WTC11 (cell line): ENCODE data around the gene NCKAP5. TPM values are rescaled to one million over a fixed set of nuclear protein-coding genes. Genes with fewer than 3 reads are reported as not detected.
"Not testable (repeated sequence)": the region's sequence is repeated elsewhere in the genome, so short reads cannot be mapped to it uniquely, and the experiment has no call there.

ENCODE experiments used
- ATAC-seq: fragments of 200-7000 bp; cut with Tn5 transposase; 2 replicates; pipeline ENCODE4 v1.10.0; 2021; ENCODE audit warnings: mild to moderate bottlenecking, moderate library complexity
- CTCF ChIA-PET: fragments of 300-600 bp; sonication (Branson Sonifier 250); formaldehyde crosslinking; loops from one replicate; lab custom pipeline; 2021; ENCODE audit warnings: antibody characterized with exemption; lab: Charles Lee
- POLR2A ChIA-PET: fragments of 350-600 bp; sonication (Branson Sonifier 250); formaldehyde crosslinking; loops from one replicate; lab custom pipeline; 2021; ENCODE audit warnings: antibody characterized with exemption; lab: Charles Lee
- DNase-seq: peaks from one replicate; pipeline ENCODE4 v3.0.0; 2021; ENCODE audit warnings: low spot score
- H3K27ac Mint-ChIP-seq: 2 replicates; pipeline ENCODE4 v1.8.0; 2021; ENCODE audit warnings: mixed read lengths
- H3K27me3 Mint-ChIP-seq: 2 replicates; pipeline ENCODE4 v1.8.0; 2021; ENCODE audit warnings: low read depth, mild to moderate bottlenecking, moderate library complexity, mixed read lengths
- H3K36me3 Mint-ChIP-seq: 2 replicates; pipeline ENCODE4 v1.8.0; 2021; ENCODE audit warnings: mixed read lengths
- H3K4me1 Mint-ChIP-seq: 2 replicates; pipeline ENCODE4 v1.8.0; 2022; ENCODE audit warnings: mixed read lengths
- H3K4me3 Mint-ChIP-seq: 2 replicates; pipeline ENCODE4 v1.8.0; 2021; ENCODE audit warnings: mild to moderate bottlenecking, moderate library complexity, mixed read lengths
- H3K9me3 Mint-ChIP-seq: 2 replicates; pipeline ENCODE4 v1.8.0; 2021; ENCODE audit warnings: mixed read lengths
- ELF4 ChIP-seq: sonication (generic); formaldehyde crosslinking; IDR thresholded peaks from 2 replicates; pipeline ENCODE4 v1.8.1; 2022; ENCODE audit warnings: low read depth, mild to moderate bottlenecking, moderate library complexity, missing genetic modification reagents
- GRHL2 ChIP-seq: fragments of 250-450 bp; sonication (Bioruptor Pico); IDR thresholded peaks from 2 replicates; pipeline ENCODE4 v1.8.0; 2022; ENCODE audit warnings: mild to moderate bottlenecking, moderate library complexity; ENCODE audit not compliant: insufficient replicate concordance, severe bottlenecking
- GTF2I ChIP-seq: fragments of 250-450 bp; sonication (Bioruptor Pico); conservative IDR thresholded peaks from 2 replicates; pipeline ENCODE4 v1.4.0; 2021; ENCODE audit warnings: mild to moderate bottlenecking
- KAT7 ChIP-seq: sonication (generic); formaldehyde crosslinking; IDR thresholded peaks from 2 replicates; pipeline ENCODE4 v1.8.1; 2023; ENCODE audit warnings: missing genetic modification reagents, mild to moderate bottlenecking, borderline replicate concordance
- MYBL2 ChIP-seq: sonication (generic); formaldehyde crosslinking; IDR thresholded peaks from 2 replicates; pipeline ENCODE4 v1.8.1; 2023; ENCODE audit warnings: mild to moderate bottlenecking, moderate library complexity, missing genetic modification reagents
- NFE2L1 ChIP-seq: sonication (generic); formaldehyde crosslinking; IDR thresholded peaks from 2 replicates; pipeline ENCODE4 v1.8.1; 2023; ENCODE audit warnings: missing genetic modification reagents
- NFYB ChIP-seq: sonication (generic); formaldehyde crosslinking; conservative IDR thresholded peaks from 2 replicates; pipeline ENCODE4 v1.8.0; 2022; ENCODE audit warnings: low read depth, missing genetic modification reagents
- RORB ChIP-seq: fragments of 250-450 bp; sonication (Bioruptor Pico); IDR thresholded peaks from 2 replicates; pipeline ENCODE4 v1.9.0; 2021; ENCODE audit warnings: mild to moderate bottlenecking
- SOX15 ChIP-seq: fragments of 250-450 bp; sonication (Bioruptor Pico); IDR thresholded peaks from 2 replicates; pipeline ENCODE4 v1.9.0; 2021; ENCODE audit warnings: mild to moderate bottlenecking
- TEAD1 ChIP-seq: sonication (generic); formaldehyde crosslinking; IDR thresholded peaks from 2 replicates; pipeline ENCODE4 v1.8.0; 2022; ENCODE audit warnings: mild to moderate bottlenecking, missing genetic modification reagents
- TEAD4 ChIP-seq: sonication (generic); formaldehyde crosslinking; IDR thresholded peaks from 2 replicates; pipeline ENCODE4 v1.8.0; 2022; ENCODE audit warnings: mild to moderate bottlenecking, missing genetic modification reagents
- ZNF232 ChIP-seq: sonication (generic); formaldehyde crosslinking; IDR thresholded peaks from 2 replicates; pipeline ENCODE4 v1.8.0; 2022; ENCODE audit warnings: mild to moderate bottlenecking, missing genetic modification reagents
- ZNF396 ChIP-seq: fragments of 250-450 bp; sonication (Bioruptor Pico); IDR thresholded peaks from 2 replicates; pipeline ENCODE4 v1.8.0; 2021; ENCODE audit warnings: mild to moderate bottlenecking, moderate library complexity, borderline replicate concordance
- ZNF416 ChIP-seq: fragments of 250-450 bp; sonication (Bioruptor Pico); IDR thresholded peaks from 2 replicates; pipeline ENCODE4 v1.9.0; 2021; ENCODE audit warnings: mild to moderate bottlenecking, inconsistent platforms
- ZNF423 ChIP-seq: fragments of 250-450 bp; sonication (Bioruptor Pico); IDR thresholded peaks from 2 replicates; pipeline ENCODE4 v2.1.2; 2022; ENCODE audit warnings: mild to moderate bottlenecking, moderate library complexity
- total RNA-seq: library from RNA; stranded (reverse); gene quantifications from 3 replicates; pipeline ENCODE4 v1.2.3, GENCODE V29; 2021
- TF ChIP-seq, protein P1 (sequence below): sonication (generic); formaldehyde crosslinking; IDR thresholded peaks from 2 replicates; pipeline ENCODE4 v1.8.1; 2022; ENCODE audit warnings: missing genetic modification reagents, borderline replicate concordance
- TF ChIP-seq, protein P2 (sequence below): sonication (generic); formaldehyde crosslinking; IDR thresholded peaks from 2 replicates; pipeline ENCODE4 v1.8.0; 2022; ENCODE audit warnings: mild to moderate bottlenecking, missing genetic modification reagents
- TF ChIP-seq, protein P3 (sequence below): sonication (generic); formaldehyde crosslinking; IDR thresholded peaks from 2 replicates; pipeline ENCODE4 v1.8.1; 2023; ENCODE audit warnings: mild to moderate bottlenecking, missing genetic modification reagents, moderate library complexity
- TF ChIP-seq, protein P4 (sequence below): fragments of 250-450 bp; sonication (Bioruptor Pico); IDR thresholded peaks from 2 replicates; pipeline ENCODE4 v2.1.2; 2022; ENCODE audit warnings: mild to moderate bottlenecking, moderate library complexity
- TF ChIP-seq, protein P5 (sequence below): sonication (generic); formaldehyde crosslinking; IDR thresholded peaks from 2 replicates; pipeline ENCODE4 v1.8.1; 2023; ENCODE audit warnings: mild to moderate bottlenecking, missing genetic modification reagents
- TF ChIP-seq, protein P6 (sequence below): sonication (generic); formaldehyde crosslinking; IDR thresholded peaks from 2 replicates; pipeline ENCODE4 v1.8.1; 2023; ENCODE audit warnings: mild to moderate bottlenecking, missing genetic modification reagents
- TF ChIP-seq, protein P7 (sequence below): fragments of 250-450 bp; sonication (Bioruptor Pico); conservative IDR thresholded peaks from 2 replicates; pipeline ENCODE4 v1.9.0; 2021; ENCODE audit warnings: mild to moderate bottlenecking

NCKAP5 gene
- total RNA-seq, 1 experiment from 2014 or later: 0.55 TPM

DNA sequence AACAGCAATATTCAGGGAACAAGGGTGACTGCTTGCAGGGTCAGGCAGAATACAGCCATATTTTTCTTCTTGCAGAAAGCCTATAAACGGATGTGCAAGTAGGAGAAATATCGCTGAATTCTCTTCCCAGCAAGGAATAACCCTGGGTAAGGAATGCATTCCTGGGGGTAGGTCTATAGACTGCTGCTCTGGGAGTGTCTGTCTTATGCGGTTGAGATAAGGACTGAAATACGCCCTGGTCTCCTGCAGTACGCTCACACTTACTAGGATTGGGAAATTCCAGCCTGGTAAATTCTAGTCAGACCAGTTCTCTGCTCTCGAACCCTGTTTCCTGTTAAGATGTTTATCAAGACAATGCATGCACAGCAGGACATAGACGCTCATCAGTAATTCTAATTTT lies 361.6 kb downstream of the NCKAP5 start:
- POLR2A ChIA-PET, ATAC-seq, H3K4me3 Mint-ChIP-seq, CTCF ChIA-PET, H3K27me3 Mint-ChIP-seq, H3K27ac Mint-ChIP-seq, H3K4me1 Mint-ChIP-seq: not testable (repeated sequence)
- peak; percentile 23 for DNase-seq
- Mint-ChIP-seq H3K9me3 (peaks cover 56% of the 10 kb centered on the region), H3K36me3 (peaks cover 39% of the 10 kb centered on the region)
- peak; percentile 29; the same call in 1 of the 2 replicates for TF ChIP-seq TEAD1

DNA sequence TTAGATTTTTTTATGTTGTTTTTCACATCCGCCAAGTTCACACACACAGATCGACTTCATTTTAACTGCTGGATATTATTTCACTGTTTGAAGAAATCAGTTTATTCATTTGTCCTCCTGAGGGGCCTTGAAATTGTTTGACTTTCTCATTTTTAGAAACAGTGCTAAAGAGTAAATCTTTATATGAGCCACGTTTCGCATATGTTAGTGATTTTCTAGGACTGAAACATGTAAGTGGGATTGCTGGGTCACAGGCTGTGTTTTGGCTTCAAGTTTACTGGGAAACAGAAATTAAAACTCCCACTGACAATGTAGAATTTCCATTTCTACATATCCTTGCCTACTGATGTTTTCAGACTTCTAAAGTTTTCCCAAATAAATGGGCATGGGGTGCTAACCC lies 363.8 kb downstream of the NCKAP5 start:
- ChIA-PET CTCF (no interaction called here), POLR2A (no interaction called here)

DNA sequence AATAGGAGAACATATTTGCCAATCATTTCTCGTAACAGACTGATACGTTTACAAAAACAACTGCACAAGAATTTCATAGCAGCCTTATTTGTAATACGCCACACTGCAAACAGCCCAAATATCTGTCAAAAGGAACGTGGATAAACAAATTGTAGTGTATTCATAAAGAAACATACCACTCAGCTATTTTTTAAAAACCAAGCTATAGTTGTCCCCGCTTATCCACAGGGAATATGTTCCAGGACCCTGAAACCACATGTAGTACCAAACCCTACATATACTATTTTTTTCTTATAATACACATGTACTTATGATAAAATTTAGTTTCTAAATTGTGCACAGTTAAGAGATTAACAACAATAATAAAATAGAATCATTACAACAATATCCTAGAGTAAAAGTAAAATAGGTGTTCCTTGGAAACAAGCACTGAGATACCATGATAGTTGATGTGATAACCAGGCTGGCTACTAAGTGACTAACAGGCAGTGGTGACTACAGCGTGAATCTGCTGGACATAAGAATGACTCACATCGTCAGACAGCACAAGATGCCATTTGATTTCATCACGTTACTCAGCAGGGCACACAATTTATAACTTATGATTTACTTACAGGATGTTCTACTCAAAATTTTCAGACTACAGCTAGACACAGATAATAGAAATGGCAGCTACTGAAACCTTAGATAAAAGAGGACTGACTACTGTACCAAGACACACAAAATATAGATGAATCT lies 367.4 kb downstream of the NCKAP5 start:
- H3K9me3 Mint-ChIP-seq: peaks cover 31% of the 10 kb centered on the region
- ChIA-PET POLR2A (no interaction called here), CTCF (no interaction called here)
- DNase-seq: no peak
- H3K36me3 Mint-ChIP-seq: peaks cover 13% of the 10 kb centered on the region
- H3K4me3 Mint-ChIP-seq: no peak overlapping the region
- H3K27ac Mint-ChIP-seq: no peak overlapping the region
- H3K27me3 Mint-ChIP-seq: no peaks in the 10 kb centered on the region
- no peaks in the 10 kb centered on the region for H3K4me1 Mint-ChIP-seq
- no peak for ATAC-seq
- TF ChIP-seq KAT7 (CRISPR knock-in tag): no peak
- TF ChIP-seq GTF2I (CRISPR knock-in tag): no peak
- TF ChIP-seq SOX15 (CRISPR knock-in tag): no peak
- no peak for TF ChIP-seq NFE2L1 (CRISPR knock-in tag)
- TF ChIP-seq, protein P1, sequence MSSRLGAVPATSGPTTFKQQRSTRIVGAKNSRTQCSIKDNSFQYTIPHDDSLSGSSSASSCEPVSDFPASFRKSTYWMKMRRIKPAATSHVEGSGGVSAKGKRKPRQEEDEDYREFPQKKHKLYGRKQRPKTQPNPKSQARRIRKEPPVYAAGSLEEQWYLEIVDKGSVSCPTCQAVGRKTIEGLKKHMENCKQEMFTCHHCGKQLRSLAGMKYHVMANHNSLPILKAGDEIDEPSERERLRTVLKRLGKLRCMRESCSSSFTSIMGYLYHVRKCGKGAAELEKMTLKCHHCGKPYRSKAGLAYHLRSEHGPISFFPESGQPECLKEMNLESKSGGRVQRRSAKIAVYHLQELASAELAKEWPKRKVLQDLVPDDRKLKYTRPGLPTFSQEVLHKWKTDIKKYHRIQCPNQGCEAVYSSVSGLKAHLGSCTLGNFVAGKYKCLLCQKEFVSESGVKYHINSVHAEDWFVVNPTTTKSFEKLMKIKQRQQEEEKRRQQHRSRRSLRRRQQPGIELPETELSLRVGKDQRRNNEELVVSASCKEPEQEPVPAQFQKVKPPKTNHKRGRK (CRISPR knock-in tag): no peak
- no peak for TF ChIP-seq GRHL2 (CRISPR knock-in tag)
- TF ChIP-seq ZNF423: no peak
- TF ChIP-seq RORB (CRISPR knock-in tag): no peak
- TF ChIP-seq, protein P2, sequence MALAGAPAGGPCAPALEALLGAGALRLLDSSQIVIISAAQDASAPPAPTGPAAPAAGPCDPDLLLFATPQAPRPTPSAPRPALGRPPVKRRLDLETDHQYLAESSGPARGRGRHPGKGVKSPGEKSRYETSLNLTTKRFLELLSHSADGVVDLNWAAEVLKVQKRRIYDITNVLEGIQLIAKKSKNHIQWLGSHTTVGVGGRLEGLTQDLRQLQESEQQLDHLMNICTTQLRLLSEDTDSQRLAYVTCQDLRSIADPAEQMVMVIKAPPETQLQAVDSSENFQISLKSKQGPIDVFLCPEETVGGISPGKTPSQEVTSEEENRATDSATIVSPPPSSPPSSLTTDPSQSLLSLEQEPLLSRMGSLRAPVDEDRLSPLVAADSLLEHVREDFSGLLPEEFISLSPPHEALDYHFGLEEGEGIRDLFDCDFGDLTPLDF (CRISPR knock-in tag): no peak
- TF ChIP-seq ZNF232 (CRISPR knock-in tag): no peak
- TF ChIP-seq, protein P3, sequence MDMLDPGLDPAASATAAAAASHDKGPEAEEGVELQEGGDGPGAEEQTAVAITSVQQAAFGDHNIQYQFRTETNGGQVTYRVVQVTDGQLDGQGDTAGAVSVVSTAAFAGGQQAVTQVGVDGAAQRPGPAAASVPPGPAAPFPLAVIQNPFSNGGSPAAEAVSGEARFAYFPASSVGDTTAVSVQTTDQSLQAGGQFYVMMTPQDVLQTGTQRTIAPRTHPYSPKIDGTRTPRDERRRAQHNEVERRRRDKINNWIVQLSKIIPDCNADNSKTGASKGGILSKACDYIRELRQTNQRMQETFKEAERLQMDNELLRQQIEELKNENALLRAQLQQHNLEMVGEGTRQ (CRISPR knock-in tag): no peak
- TF ChIP-seq, protein P4, sequence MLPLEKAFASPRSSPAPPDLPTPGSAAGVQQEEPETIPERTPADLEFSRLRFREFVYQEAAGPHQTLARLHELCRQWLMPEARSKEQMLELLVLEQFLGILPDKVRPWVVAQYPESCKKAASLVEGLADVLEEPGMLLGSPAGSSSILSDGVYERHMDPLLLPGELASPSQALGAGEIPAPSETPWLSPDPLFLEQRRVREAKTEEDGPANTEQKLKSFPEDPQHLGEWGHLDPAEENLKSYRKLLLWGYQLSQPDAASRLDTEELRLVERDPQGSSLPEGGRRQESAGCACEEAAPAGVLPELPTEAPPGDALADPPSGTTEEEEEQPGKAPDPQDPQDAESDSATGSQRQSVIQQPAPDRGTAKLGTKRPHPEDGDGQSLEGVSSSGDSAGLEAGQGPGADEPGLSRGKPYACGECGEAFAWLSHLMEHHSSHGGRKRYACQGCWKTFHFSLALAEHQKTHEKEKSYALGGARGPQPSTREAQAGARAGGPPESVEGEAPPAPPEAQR (CRISPR knock-in tag): no peak
- TF ChIP-seq MYBL2 (CRISPR knock-in tag): no peak

More for the DNA sequence above, 363.8 kb downstream of the NCKAP5 start:
- H3K4me1 Mint-ChIP-seq: no peaks in the 10 kb centered on the region
- peaks cover 42% of the 10 kb centered on the region for H3K36me3 Mint-ChIP-seq
- no peak overlapping the region for H3K4me3 Mint-ChIP-seq
- no peaks in the 10 kb centered on the region for H3K27me3 Mint-ChIP-seq
- ATAC-seq: no peak
- TF ChIP-seq ZNF396 (CRISPR knock-in tag) (no peak), TEAD4 (no peak), NFYB (no peak), MYBL2 (CRISPR knock-in tag) (no peak), ZNF416 (no peak), TEAD1 (no peak), ELF4 (CRISPR knock-in tag) (no peak)
- TF ChIP-seq, protein P5, sequence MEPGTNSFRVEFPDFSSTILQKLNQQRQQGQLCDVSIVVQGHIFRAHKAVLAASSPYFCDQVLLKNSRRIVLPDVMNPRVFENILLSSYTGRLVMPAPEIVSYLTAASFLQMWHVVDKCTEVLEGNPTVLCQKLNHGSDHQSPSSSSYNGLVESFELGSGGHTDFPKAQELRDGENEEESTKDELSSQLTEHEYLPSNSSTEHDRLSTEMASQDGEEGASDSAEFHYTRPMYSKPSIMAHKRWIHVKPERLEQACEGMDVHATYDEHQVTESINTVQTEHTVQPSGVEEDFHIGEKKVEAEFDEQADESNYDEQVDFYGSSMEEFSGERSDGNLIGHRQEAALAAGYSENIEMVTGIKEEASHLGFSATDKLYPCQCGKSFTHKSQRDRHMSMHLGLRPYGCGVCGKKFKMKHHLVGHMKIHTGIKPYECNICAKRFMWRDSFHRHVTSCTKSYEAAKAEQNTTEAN: no peak
- TF ChIP-seq, protein P6, sequence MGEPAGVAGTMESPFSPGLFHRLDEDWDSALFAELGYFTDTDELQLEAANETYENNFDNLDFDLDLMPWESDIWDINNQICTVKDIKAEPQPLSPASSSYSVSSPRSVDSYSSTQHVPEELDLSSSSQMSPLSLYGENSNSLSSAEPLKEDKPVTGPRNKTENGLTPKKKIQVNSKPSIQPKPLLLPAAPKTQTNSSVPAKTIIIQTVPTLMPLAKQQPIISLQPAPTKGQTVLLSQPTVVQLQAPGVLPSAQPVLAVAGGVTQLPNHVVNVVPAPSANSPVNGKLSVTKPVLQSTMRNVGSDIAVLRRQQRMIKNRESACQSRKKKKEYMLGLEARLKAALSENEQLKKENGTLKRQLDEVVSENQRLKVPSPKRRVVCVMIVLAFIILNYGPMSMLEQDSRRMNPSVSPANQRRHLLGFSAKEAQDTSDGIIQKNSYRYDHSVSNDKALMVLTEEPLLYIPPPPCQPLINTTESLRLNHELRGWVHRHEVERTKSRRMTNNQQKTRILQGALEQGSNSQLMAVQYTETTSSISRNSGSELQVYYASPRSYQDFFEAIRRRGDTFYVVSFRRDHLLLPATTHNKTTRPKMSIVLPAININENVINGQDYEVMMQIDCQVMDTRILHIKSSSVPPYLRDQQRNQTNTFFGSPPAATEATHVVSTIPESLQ: no peak
- TF ChIP-seq, protein P7, sequence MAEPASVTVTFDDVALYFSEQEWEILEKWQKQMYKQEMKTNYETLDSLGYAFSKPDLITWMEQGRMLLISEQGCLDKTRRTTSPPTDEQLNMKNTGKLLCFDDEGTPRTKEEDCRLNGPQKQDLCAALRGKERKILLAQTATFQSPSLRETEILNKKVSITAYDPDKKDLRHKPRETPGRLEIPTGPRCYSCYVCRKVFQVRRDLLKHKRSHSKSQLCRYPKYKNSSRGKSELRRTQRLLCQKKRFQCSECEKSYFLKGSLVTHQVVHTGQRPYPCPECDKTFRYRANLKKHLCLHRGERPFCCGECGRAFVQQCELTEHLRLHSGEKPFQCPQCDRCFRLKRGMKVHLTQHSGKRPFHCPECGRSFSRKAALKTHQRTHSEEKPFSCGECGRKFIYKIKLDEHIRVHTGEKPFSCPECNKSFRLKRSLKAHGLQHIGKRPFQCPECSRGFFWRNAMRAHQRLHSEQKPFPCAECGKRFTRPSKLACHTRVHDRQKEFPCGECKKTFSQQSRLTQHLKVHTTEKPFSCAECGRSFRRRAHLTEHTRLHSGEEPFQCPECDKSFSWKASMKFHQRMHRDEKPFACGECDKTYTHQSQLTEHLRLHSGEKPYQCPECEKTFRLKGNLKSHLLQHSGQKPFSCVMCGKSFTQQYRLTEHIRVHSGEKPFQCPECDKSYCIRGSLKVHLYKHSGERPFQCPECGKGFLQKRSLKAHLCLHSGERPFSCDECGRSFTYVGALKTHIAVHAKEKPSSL (CRISPR knock-in tag): no peak
- H3K27ac Mint-ChIP-seq: no peak overlapping the region
- DNase-seq: no peak
- peaks cover 63% of the 10 kb centered on the region for H3K9me3 Mint-ChIP-seq
